Lower leg skin (tissue), 4 donors: ENCODE results near the gene NRDC. TPM values are rescaled to one million over a fixed set of nuclear protein-coding genes. Genes with fewer than 3 reads are reported as not detected.

ENCODE experiments used
- DNase-seq, 2 donors: peaks; one replicate each; pipeline ENCODE4 v3.0.0-alpha.2; 2019; ENCODE audit warnings: low spot score in 2 of 2
- H3K4me3 ChIP-seq: fragments of 200-600 bp; sonication (generic); 2 replicates; pipeline ENCODE4 v1.5.1; 2017; ENCODE audit warnings: mild to moderate bottlenecking, low read depth; ENCODE audit not compliant: poor library complexity, severe bottlenecking
- POLR2A ChIP-seq, 2 donors: fragments of 450-650 bp; IDR thresholded peaks; one replicate each; pipeline ENCODE4 v1.6.1; 2016 to 2017; ENCODE audit warnings: antibody characterized with exemption in 2 of 2, mild to moderate bottlenecking in 1 of 2, moderate library complexity in 1 of 2
- WGBS, 2 donors: methylation state at CpG; one replicate each; pipeline ENCODE4 v1.1.5; 2018; 5-methylcytosine and 5-hydroxymethylcytosine counted together
- intact Hi-C: fragments of 100-400 bp; cut with DNase I; formaldehyde crosslinking; loops from one replicate; pipeline ENCODE4 v1.15.0; 2023; ENCODE audit warnings: low total_unique reads
- total RNA-seq, 4 donors: library from RNA; depleted of rRNA; stranded (reverse); fragments of >200 nt; gene quantifications; one replicate each; pipeline ENCODE4 v1.1.0, GENCODE V29; 2016
- TF ChIP-seq, protein P1 (sequence below), 3 donors: fragments of 450-650 bp; IDR thresholded peaks; one replicate each; pipeline ENCODE4 v1.5.1; 2016; ENCODE audit warnings: antibody characterized with exemption in 3 of 3, mild to moderate bottlenecking in 3 of 3, moderate library complexity in 2 of 3

NRDC gene
- total RNA-seq, 4 donors from 2014 or later: 90.3 to 113 (median 103) TPM

DNA sequence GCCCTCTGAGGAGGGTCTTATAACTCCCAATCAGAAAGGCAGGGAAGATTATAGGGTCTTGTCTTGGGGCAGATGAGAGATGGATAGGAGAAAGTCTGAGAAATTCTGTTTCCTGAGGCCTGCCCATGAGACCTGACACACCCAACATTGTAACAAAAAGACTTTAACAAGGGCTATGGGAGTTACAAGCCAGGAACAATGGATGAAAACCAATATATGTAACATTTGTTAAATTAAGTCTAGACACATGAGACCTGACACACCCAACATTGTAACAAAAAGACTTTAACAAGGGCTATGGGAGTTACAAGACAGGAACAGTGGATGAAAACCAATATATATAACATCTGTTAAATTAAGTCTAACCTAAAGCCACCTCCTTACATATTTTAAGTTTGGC lies 21.8 kb downstream of the NRDC start:
- intact Hi-C loops: no loop called here
- no peak overlapping the region for H3K4me3 ChIP-seq
- TF ChIP-seq, protein P1, sequence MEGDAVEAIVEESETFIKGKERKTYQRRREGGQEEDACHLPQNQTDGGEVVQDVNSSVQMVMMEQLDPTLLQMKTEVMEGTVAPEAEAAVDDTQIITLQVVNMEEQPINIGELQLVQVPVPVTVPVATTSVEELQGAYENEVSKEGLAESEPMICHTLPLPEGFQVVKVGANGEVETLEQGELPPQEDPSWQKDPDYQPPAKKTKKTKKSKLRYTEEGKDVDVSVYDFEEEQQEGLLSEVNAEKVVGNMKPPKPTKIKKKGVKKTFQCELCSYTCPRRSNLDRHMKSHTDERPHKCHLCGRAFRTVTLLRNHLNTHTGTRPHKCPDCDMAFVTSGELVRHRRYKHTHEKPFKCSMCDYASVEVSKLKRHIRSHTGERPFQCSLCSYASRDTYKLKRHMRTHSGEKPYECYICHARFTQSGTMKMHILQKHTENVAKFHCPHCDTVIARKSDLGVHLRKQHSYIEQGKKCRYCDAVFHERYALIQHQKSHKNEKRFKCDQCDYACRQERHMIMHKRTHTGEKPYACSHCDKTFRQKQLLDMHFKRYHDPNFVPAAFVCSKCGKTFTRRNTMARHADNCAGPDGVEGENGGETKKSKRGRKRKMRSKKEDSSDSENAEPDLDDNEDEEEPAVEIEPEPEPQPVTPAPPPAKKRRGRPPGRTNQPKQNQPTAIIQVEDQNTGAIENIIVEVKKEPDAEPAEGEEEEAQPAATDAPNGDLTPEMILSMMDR (IDR thresholded peaks at IDR 0.05): no peak
- TF ChIP-seq POLR2A (IDR thresholded peaks at IDR 0.05): no peak
- no peak for DNase-seq

GRCh38 chr1:51855624-51856023 lies 22.9 kb downstream of the NRDC start:
- intact Hi-C loops: no loop called here
- WGBS, 2 donors: 82 to 95% methylated on average over 3 of the region's 3 CpGs
- H3K4me3 ChIP-seq: no peak overlapping the region
- DNase-seq: no peak
- TF ChIP-seq, protein P1 (IDR thresholded peaks at IDR 0.05): no peak
- no peak for TF ChIP-seq POLR2A (IDR thresholded peaks at IDR 0.05)

GRCh38 chr1:51853360-51853759 lies 25.2 kb downstream of the NRDC start:
- TF ChIP-seq, protein P1 (IDR thresholded peaks at IDR 0.05): no peak
- H3K4me3 ChIP-seq: no peak overlapping the region
- DNase-seq: no peak
- intact Hi-C loops: no loop called here
- 86 to 93% methylated on average over 2 of the region's 2 CpGs for WGBS, 2 donors

GRCh38 chr1:51851882-51852396 lies 26.6 kb downstream of the NRDC start:
- WGBS, 2 donors: 80 to 86% methylated on average over 5 of the region's 5 CpGs
- no peak overlapping the region for H3K4me3 ChIP-seq
- no peak for DNase-seq
- intact Hi-C loops: no loop called here
- no peak for TF ChIP-seq POLR2A (IDR thresholded peaks at IDR 0.05)
- TF ChIP-seq, protein P1 (IDR thresholded peaks at IDR 0.05): no peak

- no peak overlapping the region for H3K4me3 ChIP-seq
- DNase-seq: no peak
- no peak for TF ChIP-seq POLR2A (IDR thresholded peaks at IDR 0.05)
- TF ChIP-seq, protein P1 (IDR thresholded peaks at IDR 0.05): no peak
- intact Hi-C loops: no loop called here
- WGBS, 2 donors: 42% methylated on average over 8 of the region's 8 CpGs
Measured at GRCh38 chr1:51850420-51851223, 27.9 kb downstream of the NRDC start.
